ENCODE results near the gene DSG3. TPM values are rescaled to one million over a fixed set of nuclear protein-coding genes. Genes with fewer than 3 reads are reported as not detected.

The DSG3 gene
- total RNA-seq, 1 experiment from 2014 or later = 0.04 TPM

- no peak overlapping the region for H3K9ac ChIP-seq (ENCODE audit: extremely low read depth, insufficient read length, low read length)
- no peaks in the 10 kb centered on the region for H3K79me2 ChIP-seq (ENCODE audit: insufficient read depth, low read length)
- no peak overlapping the region for H3K4ac ChIP-seq (ENCODE audit: low read depth, low read length)
- no peak overlapping the region for H2AFZ ChIP-seq (ENCODE audit: low read length)
- H3K23me2 ChIP-seq (ENCODE audit: insufficient read length, low read depth, low read length, poor library complexity, severe bottlenecking) = no peaks in the 10 kb centered on the region
- H3K56ac ChIP-seq (ENCODE audit: insufficient read length, low read depth, low read length) = no peak overlapping the region
- H3K27ac Mint-ChIP-seq = no peak overlapping the region
- H3K4me2 ChIP-seq (ENCODE audit: insufficient read depth, insufficient read length, low read length) = no peak overlapping the region
- no peak for DNase-seq
- H3K36me3 Mint-ChIP-seq (ENCODE audit: insufficient read depth in 1 of 3, low read depth in 3 of 3) = no peaks in the 10 kb centered on the region
- no peak overlapping the region for H2BK5ac ChIP-seq (ENCODE audit: insufficient read length, low read length)
- H2BK120ac ChIP-seq (ENCODE audit: low read depth, low read length, poor library complexity, severe bottlenecking) = no peak overlapping the region
- no peaks in the 10 kb centered on the region for H3K27me3 ChIP-seq (ENCODE audit: insufficient read depth, low read length)
- H3K27ac ChIP-seq (ENCODE audit: insufficient read length, low read depth, low read length) = no peak overlapping the region
- H3K9me3 ChIP-seq (ENCODE audit: control insufficient read depth, low read depth, low read length) = no peaks in the 10 kb centered on the region
- H3K4me1 ChIP-seq (ENCODE audit: insufficient read depth, low read length) = no peaks in the 10 kb centered on the region
- whole genome bisulfite sequencing (ENCODE audit: extremely low coverage, insufficient read length, low lambda C conversion rate) = no CpG with 5 or more reads among the region's 2 CpGs
- no peak for TF ChIP-seq CTCF (conservative IDR thresholded peaks at IDR 0.05)
- H3K27me3 Mint-ChIP-seq (ENCODE audit: low read depth) = no peaks in the 10 kb centered on the region
- H3K14ac ChIP-seq (ENCODE audit: insufficient read depth, low read length) = no peak overlapping the region
- no peaks in the 10 kb centered on the region for H3K79me1 ChIP-seq (ENCODE audit: insufficient read depth, low read depth, low read length, poor library complexity, severe bottlenecking)
- H3K4me3 Mint-ChIP-seq = no peak overlapping the region
- no peak overlapping the region for H2BK12ac ChIP-seq (ENCODE audit: insufficient read length, low read depth, low read length)
- H2AK5ac ChIP-seq (ENCODE audit: insufficient read length, low read length) = no peak overlapping the region
- 0 out of 4 replicates have a peak, but pooled peaks cover 0 to 3% of the 10 kb centered on the region in 2 experiments for H3K4me1 Mint-ChIP-seq
- H3K18ac ChIP-seq (ENCODE audit: insufficient read length, low read depth, low read length) = no peak overlapping the region
- no peak overlapping the region for H2BK20ac ChIP-seq (ENCODE audit: low read depth, low read length, poor library complexity, severe bottlenecking)
- H3K23ac ChIP-seq (ENCODE audit: insufficient read length, low read depth, low read length) = no peak overlapping the region
- no peak overlapping the region for H2BK15ac ChIP-seq (ENCODE audit: low read depth, low read length)
- H4K20me1 ChIP-seq (ENCODE audit: control insufficient read depth, insufficient read depth, insufficient read length) = no peaks in the 10 kb centered on the region
- H4K5ac ChIP-seq (ENCODE audit: insufficient read length, low read depth, low read length) = no peak overlapping the region
- H4K8ac ChIP-seq (replicated peaks; ENCODE audit: insufficient read length, low read depth, low read length) = no peak overlapping the region
- H4K91ac ChIP-seq (ENCODE audit: insufficient read length, low read depth, low read length) = no peak overlapping the region
- no peaks in the 10 kb centered on the region for H3K9me3 Mint-ChIP-seq
- H3T11ph ChIP-seq (ENCODE audit: low read length) = no peak overlapping the region
Observed at GRCh38 chr18:31398191-31398590, 49.4 kb upstream of the DSG3 start.
